IMR-90 (cell line): ENCODE results near the gene MALT1. TPM values are rescaled to one million over a fixed set of nuclear protein-coding genes. Genes with fewer than 3 reads are reported as not detected.

Source experiments
- ATAC-seq: fragments of 200-7000 bp; cut with Tn5 transposase; 2 replicates; pipeline ENCODE4 v1.9.1; 2020; ENCODE audit warnings: low read depth, mild to moderate bottlenecking, moderate library complexity
- BruUV-seq: library from RNA; stranded (reverse); fragments of 400-500 nt; replicated peaks from 2 replicates; lab custom pipeline; 2021; lab: Mats Ljungman, UMichigan
- CTCF ChIA-PET: fragments of 300-600 bp; formaldehyde crosslinking; extraction: SDS; loops from one replicate; lab custom pipeline; 2021; ENCODE audit warnings: antibody characterized with exemption; lab: Yijun Ruan, JAX
- POLR2A ChIA-PET: fragments of 300-600 bp; sonication (Branson Sonifier 250); formaldehyde crosslinking; loops from one replicate; lab custom pipeline; 2022; ENCODE audit warnings: antibody characterized with exemption; ENCODE audit not compliant: unreplicated experiment; lab: Charles Lee
- DNase-seq: peaks from one replicate; pipeline ENCODE4 v3.0.0; 2013
- H2AFZ ChIP-seq: replicated peaks from 2 replicates; pipeline ENCODE3; 2013; ENCODE audit warnings: low read length, mild to moderate bottlenecking; ENCODE audit not compliant: poor library complexity
- H2AK5ac ChIP-seq: 2 replicates; pipeline ENCODE4 v1.6.1; 2013; ENCODE audit warnings: low read depth, low read length, inconsistent platforms
- H2AK9ac ChIP-seq: replicated peaks from 2 replicates; pipeline ENCODE3; 2013; ENCODE audit warnings: mild to moderate bottlenecking, low read depth, low read length, moderate library complexity; ENCODE audit not compliant: poor library complexity
- H2BK120ac ChIP-seq: 2 replicates; pipeline ENCODE4 v1.6.1; 2013; ENCODE audit warnings: low read depth, low read length, inconsistent platforms
- H2BK15ac ChIP-seq: 3 replicates; pipeline ENCODE4 v1.6.1; 2013; ENCODE audit warnings: low read depth, low read length, inconsistent platforms
- H2BK20ac ChIP-seq: 2 replicates; pipeline ENCODE4 v1.6.1; 2013; ENCODE audit warnings: low read depth, mild to moderate bottlenecking, inconsistent platforms, low read length, moderate library complexity
- H2BK5ac ChIP-seq: 2 replicates; pipeline ENCODE4 v1.6.1; 2013; ENCODE audit warnings: mild to moderate bottlenecking, low read depth, low read length, inconsistent platforms; ENCODE audit not compliant: poor library complexity, severe bottlenecking
- H3K14ac ChIP-seq: replicated peaks from 2 replicates; pipeline ENCODE4 v1.6.1; 2013; ENCODE audit warnings: low read depth, low read length, inconsistent platforms
- H3K18ac ChIP-seq: 2 replicates; pipeline ENCODE4 v1.6.1; 2013; ENCODE audit warnings: low read depth, low read length, control low read depth
- H3K23ac ChIP-seq: 2 replicates; pipeline ENCODE4 v1.6.1; 2013; ENCODE audit warnings: low read depth, low read length, inconsistent platforms
- H3K27ac ChIP-seq: 2 replicates; pipeline ENCODE4 v1.5.1; 2013; ENCODE audit warnings: mild to moderate bottlenecking, control low read depth, low read length; ENCODE audit not compliant: insufficient read depth
- H3K27me3 ChIP-seq: 2 replicates; pipeline ENCODE4 v1.6.1; 2013; ENCODE audit warnings: low read length; ENCODE audit not compliant: control insufficient read depth, insufficient read depth
- H3K36me3 ChIP-seq: 2 replicates; pipeline ENCODE4 v1.6.1; 2013; ENCODE audit warnings: low read length, mixed read lengths; ENCODE audit not compliant: control insufficient read depth, insufficient read depth
- H3K4ac ChIP-seq: 2 replicates; pipeline ENCODE4 v1.6.1; 2013; ENCODE audit warnings: low read depth, low read length, inconsistent platforms
- H3K4me1 ChIP-seq: 2 replicates; pipeline ENCODE4 v1.6.1; 2013; ENCODE audit warnings: low read length, mixed read lengths; ENCODE audit not compliant: control insufficient read depth, insufficient read depth
- H3K4me2 ChIP-seq: 2 replicates; pipeline ENCODE4 v1.6.1; 2013; ENCODE audit warnings: low read depth, mild to moderate bottlenecking, control low read depth, low read length, moderate library complexity
- H3K4me3 ChIP-seq: 2 replicates; pipeline ENCODE4 v1.5.1; 2013; ENCODE audit warnings: low read depth, mild to moderate bottlenecking, control low read depth, low read length, moderate library complexity; ENCODE audit not compliant: insufficient read depth
- H3K56ac ChIP-seq: 2 replicates; pipeline ENCODE4 v1.6.1; 2013; ENCODE audit warnings: low read length, inconsistent platforms; ENCODE audit not compliant: insufficient read depth; ENCODE audit errors: extremely low read depth
- H3K79me1 ChIP-seq, 2 experiments: 2 replicates each; pipeline ENCODE4 v1.6.1; 2013; ENCODE audit warnings: low read length in 2 of 2, inconsistent platforms in 1 of 2, low read depth in 1 of 2
- H3K9ac ChIP-seq: 2 replicates; pipeline ENCODE4 v1.6.1; 2013; ENCODE audit warnings: low read depth, low read length, control low read depth
- H3K9me1 ChIP-seq: 2 replicates; pipeline ENCODE4 v1.6.1; 2013; ENCODE audit warnings: low read length, inconsistent platforms; ENCODE audit not compliant: insufficient read depth
- H3K9me3 ChIP-seq: 2 replicates; pipeline ENCODE4 v1.6.1; 2013; ENCODE audit warnings: low read length; ENCODE audit not compliant: control insufficient read depth, insufficient read depth
- H4K20me1 ChIP-seq: 2 replicates; pipeline ENCODE4 v1.6.1; 2013; ENCODE audit warnings: low read length, inconsistent platforms; ENCODE audit not compliant: insufficient read depth
- H4K5ac ChIP-seq: 2 replicates; pipeline ENCODE4 v1.6.1; 2013; ENCODE audit warnings: mild to moderate bottlenecking, low read depth, low read length, control low read depth
- H4K8ac ChIP-seq, 2 experiments: 2 replicates each; pipeline ENCODE4 v1.6.1; 2013; ENCODE audit warnings: low read depth in 2 of 2, low read length in 2 of 2, control low read depth in 1 of 2, inconsistent platforms in 1 of 2
- H4K91ac ChIP-seq: 2 replicates; pipeline ENCODE4 v1.6.1; 2013; ENCODE audit warnings: low read depth, low read length, inconsistent platforms; ENCODE audit not compliant: insufficient read depth
- CHD1 ChIP-seq: IDR thresholded peaks from 2 replicates; pipeline ENCODE4 v1.6.1; 2012; ENCODE audit warnings: low read depth, low read length, improper control_type of control experiment
- ELK1 ChIP-seq: fragments of 150-350 bp; IDR thresholded peaks from 2 replicates; pipeline ENCODE4 v1.6.1; 2016; ENCODE audit warnings: low read depth, mild to moderate bottlenecking, low read length, moderate library complexity, borderline replicate concordance
- FOS ChIP-seq: fragments of 150-350 bp; IDR thresholded peaks from 2 replicates; pipeline ENCODE4 v1.6.1; 2016; ENCODE audit warnings: low read depth, low read length
- MAFK ChIP-seq: IDR thresholded peaks from 2 replicates; pipeline ENCODE4 v1.6.1; 2012; ENCODE audit warnings: low read depth, low read length, improper control_type of control experiment
- MAZ ChIP-seq: IDR thresholded peaks from 2 replicates; pipeline ENCODE4 v1.6.1; 2012; ENCODE audit warnings: low read depth, mild to moderate bottlenecking, low read length, improper control_type of control experiment, moderate library complexity, borderline replicate concordance
- NFE2L2 ChIP-seq: fragments of 150-350 bp; IDR thresholded peaks from 2 replicates; pipeline ENCODE4 v1.6.1; 2016; ENCODE audit warnings: low read depth, mild to moderate bottlenecking, low read length
- RCOR1 ChIP-seq: IDR thresholded peaks from 2 replicates; pipeline ENCODE4 v1.6.1; 2012; ENCODE audit warnings: mild to moderate bottlenecking, low read length, improper control_type of control experiment; ENCODE audit not compliant: insufficient replicate concordance
- RFX5 ChIP-seq: IDR thresholded peaks from 2 replicates; pipeline ENCODE4 v1.8.0; 2012; ENCODE audit warnings: low read depth, mild to moderate bottlenecking, low read length, moderate library complexity
- WGBS, 2 experiments: methylation state at CpG; one replicate each; pipeline versions ENCODE4 v1.1.5 to v1.1.7; 2013; ENCODE audit warnings: missing lambda C conversion rate in 2 of 2; ENCODE audit not compliant: insufficient read length in 1 of 2; ENCODE audit errors: extremely low coverage in 2 of 2; 5-methylcytosine and 5-hydroxymethylcytosine counted together
- dilution Hi-C: fragments of 300-500 bp; cut with HindIII; formaldehyde crosslinking; loops from one replicate; pipeline ENCODE4 v1.14.3; 2018; ENCODE audit warnings: low sequenced_read_pairs; ENCODE audit not compliant: unreplicated experiment
- in situ Hi-C: fragments of 300-500 bp; cut with MboI; formaldehyde crosslinking; loops from 3 replicates; pipeline ENCODE4 v1.14.3; 2019; ENCODE audit warnings: low sequenced_read_pairs, inconsistent platforms, mixed read lengths
- intact Hi-C: fragments of 100-400 bp; cut with micrococcal nuclease; formaldehyde crosslinking; loops from 2 replicates; pipeline ENCODE4 v1.10.0; 2022
- polyA plus RNA-seq, 3 experiments: library from polyadenylated mRNA; depleted of rRNA; stranded (reverse); fragments of >200 nt; gene quantifications; 2 replicates each; pipeline ENCODE4 v1.2.3, GENCODE V29; 2012; ENCODE audit warnings: low replicate concordance in 1 of 3
- total RNA-seq: library from RNA; depleted of rRNA; stranded (reverse); fragments of >200 nt; gene quantifications from 2 replicates; pipeline ENCODE4 v1.2.3, GENCODE V29; 2012
- TF ChIP-seq, protein P1 (sequence below): conservative IDR thresholded peaks from 2 replicates; pipeline ENCODE4 v1.5.1; 2012; ENCODE audit warnings: mild to moderate bottlenecking, low read depth, low read length, improper control_type of control experiment
- TF ChIP-seq, protein P2 (sequence below): fragments of 150-350 bp; IDR thresholded peaks from 2 replicates; pipeline ENCODE4 v1.6.1; 2017; ENCODE audit warnings: mild to moderate bottlenecking, antibody characterized with exemption, low read length, low read depth

The MALT1 gene
- total and polyA plus RNA-seq, 2 of the 4 experiments (the other 2 are of a cell fraction) = 8.3 to 25.3 TPM

DNA sequence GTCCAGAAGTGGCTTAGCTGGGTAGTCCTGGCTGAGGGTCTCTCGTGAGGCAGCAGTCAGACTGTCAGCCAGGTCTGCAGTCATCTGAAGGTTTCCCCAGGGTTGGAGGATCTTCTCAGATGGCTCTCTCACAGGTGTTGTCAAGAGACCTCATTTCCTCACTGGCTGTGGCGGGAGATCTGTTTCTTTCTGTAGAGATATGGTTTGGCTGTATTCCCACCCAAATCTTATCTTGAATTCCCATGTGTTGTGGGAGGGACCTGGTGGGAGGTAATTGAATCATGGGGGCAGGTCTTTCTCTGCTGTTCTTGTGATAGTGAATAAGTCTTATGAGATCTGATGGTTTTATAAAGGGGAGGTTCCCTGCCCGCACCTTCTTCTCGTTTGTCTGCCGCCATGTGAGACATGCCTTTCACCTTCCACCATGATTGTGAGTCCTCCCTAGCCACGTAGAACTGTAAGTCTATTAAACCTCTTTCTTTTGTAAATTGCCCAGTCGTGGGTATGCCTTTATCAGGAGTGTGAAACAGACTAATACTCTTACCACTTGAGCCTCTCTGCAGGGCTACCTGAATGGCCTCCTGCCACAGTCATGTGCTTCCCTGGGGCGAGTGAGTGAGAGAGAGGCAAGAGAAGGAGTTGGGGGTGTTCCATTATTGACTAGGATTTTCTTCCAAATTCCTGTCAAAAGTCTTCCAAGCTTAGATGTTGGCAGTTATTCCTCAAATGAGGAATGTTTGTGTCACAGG, 23.6 kb downstream of the MALT1 start:
- Histone ChIP-seq H2BK15ac (no peak overlapping the region), H3K36me3 (peaks cover 14% of the 10 kb centered on the region), H3K79me1 (peaks cover 35 to 42% of the 10 kb centered on the region in 2 experiments), H4K20me1 (no peaks in the 10 kb centered on the region), H3K27ac (no peak overlapping the region), H3K14ac (no peak overlapping the region), H3K9ac (no peak overlapping the region), H4K5ac (no peak overlapping the region), H3K9me3 (no peaks in the 10 kb centered on the region), H4K91ac (no peak overlapping the region), H2AFZ (no peak overlapping the region), H3K4me1 (no peaks in the 10 kb centered on the region), H3K4ac (no peak overlapping the region), H2BK5ac (no peak overlapping the region), H4K8ac (no peak overlapping the region), H3K23ac (no peak overlapping the region), H3K18ac (no peak overlapping the region), H3K56ac (no peak overlapping the region), H3K27me3 (no peaks in the 10 kb centered on the region), H3K4me2 (no peak overlapping the region), H2BK120ac (no peak overlapping the region), H2BK20ac (no peak overlapping the region), H2AK9ac (no peak overlapping the region), H2AK5ac (no peak overlapping the region), H3K9me1 (no peaks in the 10 kb centered on the region), H3K4me3 (no peak overlapping the region)
- CTCF ChIA-PET = no interaction called here
- TF ChIP-seq MAZ = no peak
- TF ChIP-seq ELK1 = no peak
- no peak for TF ChIP-seq FOS
- no peak for TF ChIP-seq NFE2L2
- TF ChIP-seq, protein P1, sequence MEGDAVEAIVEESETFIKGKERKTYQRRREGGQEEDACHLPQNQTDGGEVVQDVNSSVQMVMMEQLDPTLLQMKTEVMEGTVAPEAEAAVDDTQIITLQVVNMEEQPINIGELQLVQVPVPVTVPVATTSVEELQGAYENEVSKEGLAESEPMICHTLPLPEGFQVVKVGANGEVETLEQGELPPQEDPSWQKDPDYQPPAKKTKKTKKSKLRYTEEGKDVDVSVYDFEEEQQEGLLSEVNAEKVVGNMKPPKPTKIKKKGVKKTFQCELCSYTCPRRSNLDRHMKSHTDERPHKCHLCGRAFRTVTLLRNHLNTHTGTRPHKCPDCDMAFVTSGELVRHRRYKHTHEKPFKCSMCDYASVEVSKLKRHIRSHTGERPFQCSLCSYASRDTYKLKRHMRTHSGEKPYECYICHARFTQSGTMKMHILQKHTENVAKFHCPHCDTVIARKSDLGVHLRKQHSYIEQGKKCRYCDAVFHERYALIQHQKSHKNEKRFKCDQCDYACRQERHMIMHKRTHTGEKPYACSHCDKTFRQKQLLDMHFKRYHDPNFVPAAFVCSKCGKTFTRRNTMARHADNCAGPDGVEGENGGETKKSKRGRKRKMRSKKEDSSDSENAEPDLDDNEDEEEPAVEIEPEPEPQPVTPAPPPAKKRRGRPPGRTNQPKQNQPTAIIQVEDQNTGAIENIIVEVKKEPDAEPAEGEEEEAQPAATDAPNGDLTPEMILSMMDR = no peak
- TF ChIP-seq, protein P2, sequence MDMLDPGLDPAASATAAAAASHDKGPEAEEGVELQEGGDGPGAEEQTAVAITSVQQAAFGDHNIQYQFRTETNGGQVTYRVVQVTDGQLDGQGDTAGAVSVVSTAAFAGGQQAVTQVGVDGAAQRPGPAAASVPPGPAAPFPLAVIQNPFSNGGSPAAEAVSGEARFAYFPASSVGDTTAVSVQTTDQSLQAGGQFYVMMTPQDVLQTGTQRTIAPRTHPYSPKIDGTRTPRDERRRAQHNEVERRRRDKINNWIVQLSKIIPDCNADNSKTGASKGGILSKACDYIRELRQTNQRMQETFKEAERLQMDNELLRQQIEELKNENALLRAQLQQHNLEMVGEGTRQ = no peak
- TF ChIP-seq RFX5 = no peak
- no peak for TF ChIP-seq RCOR1
- no peak for TF ChIP-seq MAFK
- no peak for TF ChIP-seq CHD1
- ATAC-seq (no peak), DNase-seq (no peak)
- intact Hi-C loops = no loop called here
- in situ Hi-C loops = no loop called here
- dilution Hi-C loops = no loop called here
- no TSS peak for BruUV-seq
- POLR2A ChIA-PET = no interaction called here
- 80% methylated on average over 1 of the region's 8 CpGs; no CpG with 5 or more reads in 1 of the 2 experiments for WGBS, 2 experiments
